C4-2B (cell line): ENCODE data around the gene SLC34A1.

Source experiments
- H3K27ac ChIP-seq: fragments of 450-650 bp; 2 replicates; pipeline ENCODE4 v1.5.1; 2017
- CTCF ChIP-seq: fragments of 450-650 bp; conservative IDR thresholded peaks from 2 replicates; pipeline ENCODE4 v1.5.1; 2017; ENCODE audit warnings: mild to moderate bottlenecking
- ZFX ChIP-seq: fragments of 450-650 bp; IDR thresholded peaks from 2 replicates; pipeline ENCODE4 v1.6.1; 2017

The SLC34A1 gene

GRCh38 chr5:177438468-177438867 lies 54.2 kb downstream of the SLC34A1 start:
- TF ChIP-seq ZFX, result no peak
- no peak for TF ChIP-seq CTCF
- no peak overlapping the region for H3K27ac ChIP-seq

- TF ChIP-seq CTCF (no peak), ZFX (no peak)
- no peak overlapping the region for H3K27ac ChIP-seq
Measured at GRCh38 chr5:177439518-177440053, 55.4 kb downstream of the SLC34A1 start.

GRCh38 chr5:177440211-177440989 lies 56.2 kb downstream of the SLC34A1 start:
- no peak overlapping the region for H3K27ac ChIP-seq
- no peak for TF ChIP-seq CTCF
- TF ChIP-seq ZFX, result no peak

GRCh38 chr5:177440990-177441780 lies 57.0 kb downstream of the SLC34A1 start:
- H3K27ac ChIP-seq, result no peak overlapping the region
- TF ChIP-seq CTCF, result no peak
- TF ChIP-seq ZFX, result no peak

- no peak overlapping the region for H3K27ac ChIP-seq
- TF ChIP-seq ZFX (no peak), CTCF (no peak)
Measured at GRCh38 chr5:177442066-177442826, 58.0 kb downstream of the SLC34A1 start.

- no peak for TF ChIP-seq CTCF
- TF ChIP-seq ZFX, result no peak
- H3K27ac ChIP-seq, result no peak overlapping the region
Measured at GRCh38 chr5:177443144-177443983, 59.1 kb downstream of the SLC34A1 start.
